Cardiac septum (tissue), 1 donor: ENCODE results near the gene TPPP. TPM values are rescaled to one million over a fixed set of nuclear protein-coding genes. Genes with fewer than 3 reads are reported as not detected.
"Not testable (repeated sequence)": the region's sequence is repeated elsewhere in the genome, so short reads cannot be mapped to it uniquely, and the experiment has no call there.

Source experiments
- DNase-seq: peaks from one replicate; pipeline ENCODE4 v3.0.0-alpha.2; 2020; ENCODE audit warnings: low spot score
- intact Hi-C: fragments of 100-400 bp; cut with DNase I; formaldehyde crosslinking; loops from one replicate; pipeline ENCODE4 v1.14.0; 2022
- total RNA-seq: library from RNA; stranded (reverse); fragmentation: NEBNext Ultra II Directional; extraction: Animal tissue kit (Norgen Biotek cat#: 25700); gene quantifications from one replicate; pipeline ENCODE4 v1.2.1, GENCODE V29; 2021
- donor health status: DM: no; HTN: no; CAD: no.

TPPP gene
- total RNA-seq, 1 donor from 2014 or later = 7.3 TPM

DNA sequence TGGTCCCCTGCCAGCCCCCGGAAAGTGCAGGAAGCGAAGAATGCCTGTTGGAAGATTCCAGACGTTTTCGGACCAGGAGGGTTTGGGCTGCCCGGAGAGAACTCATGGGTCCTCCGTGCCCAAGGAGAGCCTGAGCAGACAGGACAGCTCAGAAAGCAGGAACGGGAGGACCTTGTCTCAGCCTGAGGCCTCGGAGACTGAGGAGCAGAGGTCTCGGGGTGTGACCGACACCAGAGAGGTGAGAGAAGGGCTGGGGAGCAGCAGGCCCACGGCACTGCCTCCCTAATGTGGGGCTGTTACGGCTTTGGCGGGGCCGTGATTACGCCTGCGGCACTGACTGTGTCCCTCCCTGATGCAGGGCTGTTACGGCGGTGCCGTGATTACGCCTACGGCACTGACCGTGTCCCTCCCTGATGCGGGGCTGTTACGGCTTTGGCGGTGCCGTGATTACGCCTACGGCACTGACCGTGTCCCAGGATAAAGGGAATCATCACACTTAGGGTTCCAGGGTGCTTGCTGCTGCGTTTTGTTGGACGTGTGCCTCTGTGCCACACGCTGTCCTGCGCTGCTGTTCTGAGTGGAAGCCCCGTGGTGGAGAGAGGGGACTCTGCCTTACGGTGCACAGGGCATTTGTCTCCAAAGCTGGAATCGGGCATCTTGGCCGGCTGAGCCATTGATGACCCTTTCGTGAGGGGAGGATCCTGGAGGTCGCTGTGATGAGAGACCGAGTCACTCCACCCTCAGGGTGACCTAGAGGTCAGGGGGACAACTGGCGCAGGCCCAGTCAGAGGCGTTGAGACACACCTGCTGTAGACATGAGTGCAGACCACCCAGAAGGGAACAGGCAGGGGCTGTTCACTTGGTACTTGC lies 55.3 kb downstream of the TPPP start:
- intact Hi-C loops = no loop called here
- DNase-seq = peak; percentile 75

DNA sequence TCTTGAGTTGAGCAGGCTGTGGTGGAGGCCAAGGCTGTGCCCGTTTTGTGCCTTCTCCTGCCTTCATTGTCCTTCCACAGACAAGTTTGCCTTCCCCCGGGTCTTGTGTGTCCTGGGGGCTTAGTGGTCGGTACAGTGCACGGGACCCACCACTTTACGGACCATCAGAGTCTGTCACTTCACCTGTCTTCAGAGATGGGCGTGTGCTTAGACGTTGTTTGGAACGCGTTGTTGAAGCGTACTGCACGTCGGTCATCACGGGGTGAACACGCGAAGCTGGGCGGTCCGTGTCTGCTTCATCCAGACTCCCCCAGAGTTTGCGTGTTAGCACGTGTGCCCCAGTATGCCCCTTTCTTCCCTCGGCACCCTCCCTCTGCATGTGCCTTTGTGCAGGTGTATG lies 56.2 kb downstream of the TPPP start:
- DNase-seq = peak; percentile 44
- intact Hi-C loops = no loop called here

DNA sequence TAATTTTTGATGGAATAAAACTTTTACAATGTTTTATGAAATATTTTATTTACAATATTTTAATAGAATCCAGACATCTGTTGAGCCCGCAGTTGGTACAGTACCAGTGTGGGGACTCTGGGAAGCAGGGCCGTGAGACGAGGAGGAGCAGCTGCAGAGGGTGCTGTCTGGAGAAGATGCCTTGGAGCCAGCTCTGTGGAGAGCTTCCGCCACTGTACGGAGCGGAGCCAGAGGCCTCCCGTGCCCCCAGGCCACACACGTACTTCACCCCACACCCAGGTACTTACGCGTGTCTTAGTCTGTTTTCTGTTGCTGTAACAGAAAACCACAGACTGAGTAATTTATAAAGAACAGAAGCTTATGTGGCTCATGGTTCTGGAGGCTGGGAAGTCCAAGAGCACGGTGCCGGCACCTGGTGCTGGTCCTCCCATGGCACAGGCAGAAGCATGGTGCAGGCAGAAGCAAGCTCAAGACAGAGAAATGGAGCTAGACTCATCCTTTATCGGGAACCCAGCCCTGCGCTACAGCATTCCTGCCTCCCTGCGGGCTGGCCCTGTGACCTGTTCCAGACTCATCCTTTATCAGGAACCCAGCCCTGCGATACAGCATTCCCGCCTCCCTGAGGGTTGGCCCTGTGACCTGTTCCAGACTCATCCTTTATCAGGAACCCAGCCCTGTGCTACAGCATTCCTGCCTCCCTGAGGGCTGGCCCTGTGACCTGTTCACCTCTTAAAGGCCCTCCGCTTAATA lies 57.7 kb downstream of the TPPP start:
- intact Hi-C loops = no loop called here
- peak; percentile 61 for DNase-seq

DNA sequence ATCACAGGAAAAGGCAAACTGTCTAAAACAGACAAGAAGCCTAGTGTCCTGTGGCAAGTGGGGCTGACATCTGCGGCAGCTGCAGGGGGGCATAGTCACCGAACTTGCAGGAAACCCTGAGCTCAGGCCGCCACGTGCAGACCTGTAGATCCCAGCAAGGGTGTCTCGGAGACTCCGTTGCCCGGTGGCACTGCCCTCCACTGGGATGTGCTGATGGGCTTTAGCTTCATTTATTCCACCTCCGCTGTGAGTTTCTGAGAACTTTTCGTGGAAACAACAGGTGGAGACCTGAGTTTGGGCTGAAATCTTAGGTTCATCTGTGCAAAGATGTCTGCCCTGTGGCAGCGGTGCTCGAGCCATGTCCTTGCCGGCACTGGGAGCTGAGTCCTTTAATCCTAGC lies 59.0 kb downstream of the TPPP start:
- DNase-seq = peak; percentile 35
- intact Hi-C loops = no loop called here

DNA sequence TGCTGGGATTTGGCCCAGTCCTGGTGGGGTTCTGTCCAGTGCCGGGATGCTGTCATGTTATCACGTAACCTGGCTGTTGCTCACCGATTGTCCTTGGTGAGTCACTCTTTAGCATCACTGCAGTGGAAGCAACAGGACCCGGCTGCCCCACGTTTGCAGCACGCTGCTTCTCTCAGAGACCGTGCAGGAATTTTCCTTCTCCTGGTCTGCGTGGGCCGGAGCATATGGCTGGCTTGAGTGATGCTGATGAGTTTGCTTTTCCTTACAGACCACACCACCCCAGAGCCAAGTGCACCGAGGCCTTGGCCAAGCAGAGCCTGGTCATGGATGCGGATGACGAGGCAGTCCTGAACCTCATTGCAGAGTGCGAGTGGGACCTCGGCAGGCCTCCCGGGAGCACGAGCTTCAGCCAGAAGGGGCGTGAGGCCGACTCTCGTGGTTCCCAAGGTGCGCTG lies 59.6 kb downstream of the TPPP start:
- intact Hi-C loops = no loop called here
- peak; percentile 74 for DNase-seq

DNA sequence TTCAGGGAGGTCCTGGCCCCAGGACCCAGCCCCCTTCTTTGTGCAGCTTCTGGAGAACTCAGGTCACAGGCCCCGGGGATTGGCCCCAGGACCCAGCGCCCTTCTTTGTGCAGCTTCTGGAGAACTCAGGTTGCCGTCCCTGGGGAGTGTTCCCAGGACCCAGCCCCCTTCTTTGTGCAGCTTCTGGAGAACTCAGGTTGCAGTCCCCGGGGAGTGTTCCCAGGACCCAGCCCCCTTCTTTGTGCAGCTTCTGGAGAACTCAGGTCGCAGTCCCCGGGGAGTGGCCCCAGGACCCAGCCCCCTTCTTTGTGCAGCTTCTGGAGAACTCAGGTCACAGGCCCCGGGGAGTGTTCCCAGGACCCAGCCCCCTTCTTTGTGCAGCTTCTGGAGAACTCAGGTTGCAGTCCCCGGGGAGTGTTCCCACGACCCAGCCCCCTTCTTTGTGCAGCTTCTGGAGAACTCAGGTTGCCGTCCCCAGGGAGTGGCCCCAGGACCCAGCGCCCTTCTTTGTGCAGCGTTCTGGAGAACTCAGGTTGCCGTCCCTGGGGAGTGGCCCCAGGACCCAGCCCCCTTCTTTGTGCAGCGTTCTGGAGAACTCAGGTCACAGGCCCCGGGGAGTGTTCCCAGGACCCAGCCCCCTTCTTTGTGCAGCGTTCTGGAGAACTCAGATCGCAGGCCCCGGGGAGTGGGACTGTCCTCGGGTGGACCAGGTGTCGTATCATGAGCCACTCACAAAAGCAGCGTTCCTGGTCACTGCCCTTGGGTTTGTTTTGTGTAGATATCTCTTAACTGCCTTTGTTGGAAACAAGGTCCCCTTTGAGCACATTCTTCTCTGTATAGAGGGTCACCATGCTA lies 64.6 kb downstream of the TPPP start:
- DNase-seq = peak; percentile 71
- intact Hi-C loops = not testable (repeated sequence)

DNA sequence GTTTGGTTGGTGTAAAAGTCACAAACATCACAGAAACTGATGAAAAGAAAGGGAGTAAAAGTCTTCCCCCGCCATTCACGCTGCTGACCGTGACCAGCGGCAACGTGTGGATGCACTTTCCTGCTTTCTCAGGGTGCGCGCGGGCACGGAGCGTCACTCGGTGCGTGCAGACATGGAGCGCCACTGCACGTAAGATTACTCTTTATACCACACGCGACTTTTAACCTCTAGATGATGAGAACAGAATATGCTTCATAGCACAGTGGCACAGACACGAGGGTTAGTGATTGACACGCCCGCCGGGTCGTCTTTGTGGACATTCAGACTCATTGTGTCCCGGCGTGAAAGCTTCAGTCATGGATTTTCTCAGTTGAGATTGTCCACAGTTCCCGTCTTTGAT lies 65.3 kb downstream of the TPPP start:
- intact Hi-C loops = no loop called here
- DNase-seq = peak; percentile 35

DNA sequence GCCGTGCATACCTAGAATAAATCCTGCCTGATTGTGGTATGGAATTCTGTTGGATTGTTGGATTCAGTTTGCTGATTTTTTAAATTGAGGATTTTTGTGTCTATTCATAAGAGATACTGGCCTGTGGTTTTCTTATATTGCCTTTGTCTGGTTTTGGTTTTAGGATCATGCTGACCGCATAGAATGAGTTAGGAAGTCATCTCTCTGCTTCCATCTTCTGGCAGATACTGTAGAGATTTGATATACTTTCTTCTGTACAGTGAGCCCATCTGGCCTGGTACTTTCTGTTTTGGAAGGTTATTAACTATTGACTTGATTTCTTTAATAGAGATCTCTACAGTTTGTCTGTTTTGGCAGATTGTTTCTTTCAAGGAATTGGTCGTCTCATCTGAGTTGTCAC lies 66.3 kb downstream of the TPPP start:
- intact Hi-C loops = no loop called here
- DNase-seq = no peak

DNA sequence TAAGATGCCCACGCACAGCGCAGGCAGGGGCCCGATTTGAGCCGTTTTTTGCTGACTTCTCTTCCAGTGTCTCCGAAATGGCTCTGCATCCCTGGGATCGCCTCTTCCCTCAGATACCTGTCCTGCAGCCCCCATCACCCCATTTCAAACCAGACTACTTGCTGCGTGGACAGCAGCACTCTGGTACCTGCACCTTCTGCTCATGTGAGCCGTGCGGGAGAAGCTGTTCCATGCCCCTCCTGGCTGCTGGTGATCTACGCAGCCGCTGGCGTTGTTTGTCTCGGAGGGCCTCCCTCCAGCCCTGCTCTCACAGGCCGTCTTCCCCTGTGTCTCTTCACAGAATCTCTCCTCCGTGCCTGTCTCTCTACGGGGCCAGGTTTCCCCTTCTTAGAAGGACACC lies 67.6 kb downstream of the TPPP start:
- DNase-seq = peak; percentile 73
- intact Hi-C loops = no loop called here

DNA sequence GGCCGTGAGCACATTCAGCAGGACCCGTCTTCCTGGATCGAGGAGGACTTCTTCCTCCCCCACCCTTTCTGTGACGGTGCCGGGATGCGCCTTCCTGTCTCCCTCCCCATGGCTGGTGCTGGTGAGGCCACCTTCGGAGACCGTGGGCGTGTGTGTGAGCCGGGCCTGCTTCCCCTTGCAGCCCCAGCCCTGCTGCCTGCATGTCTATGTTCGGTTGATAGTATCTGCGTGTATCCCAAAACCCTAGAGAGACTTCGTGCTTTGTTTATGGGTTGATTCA lies 68.3 kb downstream of the TPPP start:
- no peak for DNase-seq
- intact Hi-C loops = no loop called here

DNA sequence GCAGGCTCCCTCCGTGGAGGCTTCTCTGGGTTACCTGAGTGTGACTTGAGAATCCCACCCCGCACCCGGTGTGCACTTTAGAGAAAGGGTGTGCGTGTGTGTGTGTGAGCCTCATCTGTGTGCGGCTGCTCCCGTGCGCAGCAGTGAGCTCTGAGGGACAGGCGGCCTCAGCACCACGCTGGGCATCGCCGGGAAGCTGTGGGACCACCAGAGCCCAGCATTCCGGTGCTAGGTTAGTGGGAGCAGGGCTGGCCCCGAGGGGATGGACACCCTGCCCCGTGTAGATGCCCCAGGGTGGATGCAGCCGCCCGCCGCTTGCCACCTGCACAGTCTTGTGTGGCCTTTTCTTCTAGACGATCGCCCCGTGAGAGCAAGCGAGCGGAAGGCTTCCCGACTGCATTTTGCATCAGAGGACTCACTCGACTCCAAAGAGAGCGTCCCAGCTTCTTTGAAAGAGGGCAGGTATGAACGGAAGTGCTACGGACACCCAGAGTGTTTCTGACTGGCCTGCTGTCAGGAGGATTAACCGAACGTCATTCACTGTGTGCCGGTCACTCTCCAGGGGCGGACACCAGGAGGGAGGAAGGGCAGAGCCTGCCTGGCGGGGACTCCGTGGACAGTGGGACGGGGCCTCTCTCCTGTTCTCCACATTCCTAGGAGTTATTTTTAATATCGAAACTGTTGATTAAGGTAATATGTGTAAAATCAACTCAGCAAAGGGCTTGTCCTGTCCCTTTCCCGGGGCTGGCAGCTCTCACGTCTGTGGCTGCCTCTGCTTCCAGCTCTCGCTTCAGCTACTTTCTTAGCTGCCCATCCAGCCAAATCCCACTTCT lies 68.8 kb downstream of the TPPP start:
- intact Hi-C loops = no loop called here
- DNase-seq = no peak

DNA sequence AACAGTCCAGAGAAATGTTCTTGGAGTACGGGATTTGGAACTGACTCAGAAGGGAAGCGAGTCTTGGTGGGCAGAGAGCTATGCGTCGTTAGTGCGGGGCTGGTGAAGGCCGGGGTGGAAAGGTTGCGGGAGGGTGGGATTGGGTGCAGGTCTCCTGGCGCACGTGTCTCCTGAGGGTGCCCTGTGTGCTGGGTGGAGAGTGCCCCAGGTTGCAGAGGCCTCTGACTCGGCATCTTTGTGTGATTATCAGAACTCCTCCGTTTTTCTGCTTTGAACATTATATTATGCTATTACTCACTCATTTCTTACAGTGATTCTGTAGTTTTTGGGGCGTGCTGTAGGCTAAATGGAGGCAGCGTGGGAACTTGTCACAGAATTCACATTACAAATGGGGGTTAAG lies 69.6 kb downstream of the TPPP start:
- DNase-seq = no peak
- intact Hi-C loops = no loop called here

DNA sequence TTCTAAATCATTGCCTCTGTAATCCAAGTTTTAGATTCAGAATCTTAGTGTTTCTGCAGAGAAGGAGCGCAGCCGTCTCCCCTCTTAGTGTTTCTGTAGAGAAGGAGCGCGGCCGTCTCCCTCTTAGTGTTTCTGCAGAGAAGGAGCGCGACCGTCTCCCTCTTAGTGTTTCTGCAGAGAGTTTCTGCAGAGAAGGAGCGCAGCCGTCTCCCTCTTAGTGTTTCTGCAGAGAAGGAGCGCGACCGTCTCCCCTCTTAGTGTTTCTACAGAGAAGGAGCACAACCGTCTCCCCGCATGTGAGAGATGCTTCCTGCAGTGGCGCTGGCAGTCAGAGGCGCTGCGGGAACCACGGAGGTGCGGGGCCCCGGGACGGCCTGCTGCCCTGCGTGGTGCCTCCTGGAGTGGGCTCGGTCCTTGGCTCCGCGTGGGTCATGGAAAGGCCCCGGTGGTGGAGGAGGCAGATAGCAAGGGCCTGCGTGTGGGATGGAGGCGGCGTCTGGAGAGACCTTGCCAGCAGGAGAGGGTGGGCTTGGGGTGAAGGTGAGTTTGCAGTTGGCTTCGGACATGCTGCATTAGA lies 70.1 kb downstream of the TPPP start:
- no peak for DNase-seq
- intact Hi-C loops = no loop called here

DNA sequence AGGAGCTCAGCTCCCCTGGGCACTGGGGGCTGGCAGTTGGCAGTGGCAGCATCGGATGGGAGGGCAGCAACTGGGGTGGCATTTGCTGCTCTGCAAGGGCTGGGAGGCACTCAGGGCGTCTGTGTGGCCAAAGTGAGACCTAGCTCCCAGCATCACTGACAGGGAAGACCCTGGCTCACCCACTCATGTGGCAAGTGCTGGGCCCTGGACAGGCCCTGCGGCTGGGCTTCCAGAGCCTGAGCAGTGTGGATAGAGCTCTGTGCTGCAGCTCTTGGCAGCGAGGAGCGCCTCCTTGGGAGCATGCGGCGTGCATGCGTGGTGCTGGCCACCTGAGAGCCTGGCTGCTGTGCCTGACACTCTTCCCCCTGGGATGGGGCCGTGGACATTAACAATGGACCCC lies 70.8 kb downstream of the TPPP start:
- DNase-seq = peak; percentile 74
- intact Hi-C loops = no loop called here

DNA sequence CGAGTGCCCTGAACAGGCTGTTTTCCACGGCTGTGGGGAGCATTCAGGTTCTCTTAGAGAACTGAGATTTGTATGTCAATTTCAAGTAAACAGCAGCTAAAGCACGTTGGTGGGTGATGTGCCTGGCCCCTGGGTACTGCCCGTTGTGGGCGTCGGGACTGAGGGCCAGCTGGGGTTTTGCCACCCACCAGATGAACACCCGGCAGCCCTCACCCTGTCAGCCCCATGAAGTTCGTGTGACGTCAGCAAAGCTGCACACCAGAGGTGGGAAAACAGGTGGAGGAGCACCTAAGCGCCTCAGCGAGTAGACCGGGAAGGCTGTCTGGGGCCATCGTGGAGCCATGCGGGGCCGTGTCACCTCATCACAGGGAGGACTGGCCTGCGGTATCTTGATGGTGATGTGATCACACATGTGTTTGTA lies 71.8 kb downstream of the TPPP start:
- intact Hi-C loops = no loop called here
- DNase-seq = peak; percentile 61

DNA sequence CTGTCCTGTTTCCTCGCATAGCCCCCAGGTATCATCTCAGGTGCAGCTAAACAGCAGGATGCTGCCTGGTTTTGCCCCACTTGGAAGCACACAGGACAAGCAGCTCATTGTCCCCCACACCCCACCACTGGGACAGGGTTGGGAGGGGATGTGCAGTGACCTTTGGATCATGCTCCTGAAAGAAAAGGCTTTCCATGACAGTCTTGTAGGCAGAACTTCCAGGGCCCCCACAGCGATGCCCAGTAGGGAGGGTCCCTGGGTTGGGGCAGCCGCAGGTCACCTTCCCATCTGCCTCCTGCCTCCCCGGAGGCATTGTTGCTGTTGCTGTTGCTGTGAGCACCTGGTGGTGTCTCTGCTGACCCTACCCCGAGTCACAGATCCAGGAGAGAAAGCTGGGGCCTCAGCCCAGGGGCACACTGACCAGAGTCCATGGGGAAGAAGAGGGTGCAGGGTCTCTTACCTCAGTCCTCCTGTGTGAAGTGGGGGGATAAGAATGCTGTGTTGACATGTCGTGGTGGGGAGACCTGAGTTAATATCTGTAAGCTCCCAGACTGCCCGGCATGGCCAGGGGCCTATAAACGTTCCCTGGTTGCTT lies 72.5 kb downstream of the TPPP start:
- DNase-seq = peak; percentile 74
- intact Hi-C loops = no loop called here

DNA sequence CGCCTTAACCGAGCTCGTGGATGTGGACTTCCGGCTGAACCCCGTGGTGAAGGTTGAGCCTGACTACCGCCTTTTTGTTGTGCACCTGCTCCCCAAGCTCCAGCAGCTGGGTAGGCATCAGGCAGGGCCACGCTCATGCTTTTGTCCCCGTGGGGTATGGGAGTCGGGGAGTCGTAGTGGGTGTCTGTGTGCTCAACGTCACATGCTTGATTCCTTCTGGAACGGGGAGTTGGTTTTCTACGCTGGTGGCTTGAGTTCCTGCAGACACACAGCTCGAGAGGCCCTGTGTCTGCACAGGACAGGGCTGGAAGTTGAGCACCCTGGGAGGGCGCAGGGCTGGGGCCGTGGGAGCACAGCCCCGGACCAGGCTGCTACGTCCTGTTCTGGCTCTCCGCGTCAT lies 73.0 kb downstream of the TPPP start:
- intact Hi-C loops = no loop called here
- peak; percentile 38 for DNase-seq

DNA sequence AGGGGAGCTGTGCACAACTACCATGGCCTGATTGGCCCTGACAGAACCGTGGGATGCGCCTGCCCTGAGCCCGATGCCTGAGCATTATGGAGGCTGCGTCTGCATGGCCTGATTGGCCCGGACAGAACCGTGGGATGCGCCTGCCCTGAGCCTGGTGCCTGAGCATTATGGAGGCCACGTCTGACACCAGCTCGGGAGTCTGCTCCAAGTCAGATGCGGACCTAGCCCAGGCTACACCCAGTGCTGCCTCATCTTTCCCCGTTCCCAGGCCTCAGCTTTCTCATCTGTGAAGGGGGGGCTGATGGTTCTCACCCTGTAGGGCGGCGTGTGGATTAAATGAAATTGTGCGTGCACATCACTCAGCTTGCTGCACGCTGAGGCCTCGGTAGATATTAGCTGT lies 73.7 kb downstream of the TPPP start:
- DNase-seq = peak; percentile 44
- intact Hi-C loops = no loop called here

DNA sequence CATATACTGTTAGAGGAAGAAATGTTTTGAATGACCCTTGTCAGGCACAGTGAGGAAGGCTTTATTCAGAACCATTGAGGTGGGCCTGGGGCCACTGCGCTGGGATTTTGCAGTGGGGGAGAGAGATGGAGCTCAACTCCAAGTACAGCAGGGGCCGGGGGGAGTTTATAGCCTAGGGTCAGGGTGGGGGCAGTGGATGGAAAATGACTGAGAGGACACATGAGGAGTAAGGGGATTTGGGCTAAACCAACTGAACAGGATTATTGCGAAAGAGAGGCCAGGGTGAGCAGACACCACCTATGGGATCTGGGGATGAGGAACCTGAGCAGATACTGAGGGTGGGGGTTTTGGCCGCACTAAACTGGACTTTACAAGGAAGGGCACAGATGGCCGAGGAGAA lies 74.7 kb downstream of the TPPP start:
- intact Hi-C loops = no loop called here
- DNase-seq = peak; percentile 49
